Transverse colon (tissue), 4 donors: ENCODE data around the gene SMARCAL1.
"Not testable (repeated sequence)": the region's sequence is repeated elsewhere in the genome, so short reads cannot be mapped to it uniquely, and the experiment has no call there.

ENCODE experiments used
- POLR2AphosphoS5 ChIP-seq, 3 donors: sonication (generic); formaldehyde crosslinking; IDR thresholded peaks; one replicate each; pipeline ENCODE4 v1.6.1; 2016; ENCODE audit warnings: antibody characterized with exemption in 3 of 3
- TF ChIP-seq, protein P1 (sequence below), 5 experiments: fragments of 200-600 bp in 3 of 5; fragments of 450-650 bp in 2 of 5; sonication (generic) in 3 of 5; IDR thresholded peaks; 1 replicate in 2 of 5; 2 replicates in 3 of 5; pipeline ENCODE4 v1.5.1; 2016 to 2017; ENCODE audit warnings: antibody characterized with exemption in 5 of 5, inconsistent platforms in 3 of 5, mild to moderate bottlenecking in 2 of 5, moderate library complexity in 1 of 5

DNA sequence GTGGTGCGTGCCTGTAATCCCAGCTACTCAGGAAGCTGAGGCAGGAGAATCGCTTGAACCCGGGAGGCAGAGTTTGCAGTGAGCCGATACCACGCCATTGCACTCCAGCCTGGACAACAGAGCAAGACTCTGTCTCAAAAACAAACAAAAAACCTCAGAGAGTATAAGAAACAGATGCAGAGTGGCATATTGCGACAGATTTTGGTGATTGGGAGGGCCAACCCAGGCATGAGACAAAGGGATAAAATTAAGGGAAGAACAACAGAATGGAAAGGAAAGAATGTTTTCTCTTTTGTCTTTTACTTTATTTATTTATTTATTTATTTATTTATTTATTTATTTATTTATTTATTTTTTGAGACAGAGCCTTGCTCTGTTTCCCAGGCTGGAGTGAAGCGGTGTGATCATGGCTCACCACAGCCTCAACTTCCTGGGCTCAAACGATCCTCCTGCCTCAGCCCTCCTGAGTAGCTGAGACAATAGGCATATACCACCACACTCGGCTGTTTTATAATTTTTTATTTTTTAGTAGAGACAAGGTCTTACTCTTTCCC, 106.4 kb downstream of the SMARCAL1 start:
- TF ChIP-seq, protein P1, sequence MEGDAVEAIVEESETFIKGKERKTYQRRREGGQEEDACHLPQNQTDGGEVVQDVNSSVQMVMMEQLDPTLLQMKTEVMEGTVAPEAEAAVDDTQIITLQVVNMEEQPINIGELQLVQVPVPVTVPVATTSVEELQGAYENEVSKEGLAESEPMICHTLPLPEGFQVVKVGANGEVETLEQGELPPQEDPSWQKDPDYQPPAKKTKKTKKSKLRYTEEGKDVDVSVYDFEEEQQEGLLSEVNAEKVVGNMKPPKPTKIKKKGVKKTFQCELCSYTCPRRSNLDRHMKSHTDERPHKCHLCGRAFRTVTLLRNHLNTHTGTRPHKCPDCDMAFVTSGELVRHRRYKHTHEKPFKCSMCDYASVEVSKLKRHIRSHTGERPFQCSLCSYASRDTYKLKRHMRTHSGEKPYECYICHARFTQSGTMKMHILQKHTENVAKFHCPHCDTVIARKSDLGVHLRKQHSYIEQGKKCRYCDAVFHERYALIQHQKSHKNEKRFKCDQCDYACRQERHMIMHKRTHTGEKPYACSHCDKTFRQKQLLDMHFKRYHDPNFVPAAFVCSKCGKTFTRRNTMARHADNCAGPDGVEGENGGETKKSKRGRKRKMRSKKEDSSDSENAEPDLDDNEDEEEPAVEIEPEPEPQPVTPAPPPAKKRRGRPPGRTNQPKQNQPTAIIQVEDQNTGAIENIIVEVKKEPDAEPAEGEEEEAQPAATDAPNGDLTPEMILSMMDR (IDR thresholded peaks at IDR 0.05): not testable (repeated sequence)
- TF ChIP-seq POLR2AphosphoS5 (IDR thresholded peaks at IDR 0.05): not testable (repeated sequence)
